ENCODE measurements around the gene ASIC1.
"Not testable (repeated sequence)": the region's sequence is repeated elsewhere in the genome, so short reads cannot be mapped to it uniquely, and the experiment has no call there.

Gene ASIC1

DNA sequence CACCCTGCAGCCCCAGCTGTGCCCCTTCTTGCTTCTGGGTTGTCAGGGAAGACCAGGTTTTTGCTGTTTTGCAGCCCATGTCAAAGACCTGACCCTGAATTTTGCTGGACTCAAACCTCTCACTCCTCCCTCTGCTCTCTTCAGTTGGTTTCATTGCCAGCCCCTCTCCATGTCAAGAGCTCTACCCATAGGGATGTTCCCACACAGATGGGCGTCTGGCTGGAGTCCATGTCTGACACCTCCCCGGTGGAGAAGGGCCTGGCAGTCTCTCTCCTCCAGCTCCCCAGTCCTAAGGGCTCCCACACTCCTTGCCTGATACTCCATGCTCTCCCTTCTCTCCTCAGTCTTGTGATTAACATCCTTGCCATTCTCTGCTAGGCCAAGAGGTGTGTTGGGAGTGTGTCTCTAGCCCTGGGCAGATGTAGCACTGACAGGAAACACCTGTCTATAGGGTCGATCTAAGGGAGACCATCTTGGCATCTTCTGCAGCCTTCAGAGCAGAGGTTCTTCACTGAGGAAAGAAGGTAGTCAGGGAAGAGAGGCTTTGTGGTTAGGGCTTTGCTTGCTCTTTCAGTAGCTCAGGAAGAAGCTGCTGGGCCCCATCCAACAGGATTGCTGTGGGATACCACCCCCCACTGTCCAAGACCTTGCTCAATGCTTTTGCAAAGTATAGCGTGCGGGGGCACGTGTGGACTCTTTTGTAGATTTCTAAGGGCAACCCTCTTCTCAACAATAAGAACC lies 4.7 kb downstream of the ASIC1 start:
- no peak for DNase-seq (ENCODE audit: low read depth)

DNA sequence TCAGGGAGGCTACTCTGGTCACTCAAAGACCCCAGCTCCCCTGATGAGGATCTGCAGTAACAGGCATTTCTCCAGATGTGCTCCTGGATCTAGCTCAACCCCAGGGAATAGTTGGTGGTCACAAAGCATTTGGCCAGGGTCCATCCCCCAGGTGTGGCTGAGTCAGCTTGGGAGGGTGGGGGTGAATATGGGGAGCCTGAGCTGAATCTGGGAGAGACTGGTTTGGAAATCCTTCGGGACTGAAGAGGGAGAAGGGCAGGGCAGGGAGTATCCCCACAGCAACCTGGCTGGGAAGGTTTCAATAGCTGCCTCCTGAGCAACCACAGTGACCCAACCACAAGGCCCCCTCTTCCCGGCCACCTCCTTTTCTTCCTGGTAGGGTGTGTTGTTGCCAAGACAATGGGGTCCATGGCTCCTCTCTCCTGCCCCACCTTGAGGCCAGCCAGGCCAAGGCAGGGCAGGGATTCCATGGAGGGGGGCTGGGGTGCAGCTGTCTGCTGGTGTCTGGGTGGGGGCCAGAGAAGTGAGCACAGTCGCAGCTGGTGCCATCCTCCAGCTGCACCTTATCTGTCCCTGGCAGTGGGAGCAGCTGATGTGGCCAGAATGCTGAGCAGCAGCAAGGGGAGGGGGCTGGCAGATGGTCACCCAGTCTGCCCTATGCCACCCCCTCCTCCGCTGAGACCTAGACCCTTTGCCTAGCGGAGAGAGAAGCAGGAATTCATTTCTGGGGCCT lies 5.5 kb downstream of the ASIC1 start:
- DNase-seq (ENCODE audit: low read depth) = no peak

DNA sequence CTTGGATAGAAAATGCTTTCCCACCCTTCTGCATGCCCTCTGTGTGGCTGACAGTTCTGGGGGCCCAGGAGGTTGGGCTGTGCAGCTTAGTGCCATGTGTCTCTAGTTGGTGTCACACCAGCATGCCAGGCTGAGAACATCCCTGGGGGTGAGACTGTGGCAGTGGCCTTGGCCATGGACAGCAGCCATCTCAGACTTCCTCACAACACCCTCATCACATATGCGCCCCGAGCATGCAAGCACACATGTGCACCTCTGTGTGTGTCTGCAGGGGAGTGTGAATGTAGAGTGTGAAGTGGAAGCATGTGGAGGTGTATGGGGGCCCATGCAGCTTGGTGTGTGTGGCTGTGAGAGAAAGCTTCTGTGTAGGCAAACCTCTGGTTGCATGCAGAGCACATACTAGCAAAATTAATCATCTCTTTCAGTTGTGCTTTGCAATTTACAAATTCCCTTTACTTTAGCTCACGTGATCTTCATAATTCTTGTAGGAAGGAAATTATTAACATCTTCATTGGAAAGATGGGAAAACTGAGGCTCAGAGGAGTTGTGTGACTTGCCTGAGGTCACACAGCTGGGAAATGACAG lies 8.4 kb downstream of the ASIC1 start:
- DNase-seq (ENCODE audit: low read depth) = no peak

DNA sequence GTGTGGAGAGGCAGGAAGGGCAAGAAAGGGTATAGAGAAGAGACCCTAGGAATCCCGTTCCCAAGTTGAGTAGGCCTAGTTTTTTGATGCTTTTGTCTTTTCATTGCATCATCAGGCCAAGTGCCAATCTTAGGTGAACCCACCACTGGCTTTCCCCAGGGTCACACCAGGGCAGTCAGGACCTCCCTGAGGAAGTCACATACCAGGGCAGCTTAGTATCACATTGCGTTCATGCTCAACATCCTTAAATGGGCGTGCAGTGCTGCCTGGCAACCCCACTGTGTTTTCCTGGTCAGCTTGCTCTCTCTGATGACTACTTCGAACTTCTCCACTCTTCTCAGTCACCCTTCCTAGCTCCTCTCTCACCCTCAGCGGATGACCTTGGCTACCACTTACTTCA lies 9.0 kb downstream of the ASIC1 start:
- DNase-seq (ENCODE audit: low read depth) = peak; percentile 83

DNA sequence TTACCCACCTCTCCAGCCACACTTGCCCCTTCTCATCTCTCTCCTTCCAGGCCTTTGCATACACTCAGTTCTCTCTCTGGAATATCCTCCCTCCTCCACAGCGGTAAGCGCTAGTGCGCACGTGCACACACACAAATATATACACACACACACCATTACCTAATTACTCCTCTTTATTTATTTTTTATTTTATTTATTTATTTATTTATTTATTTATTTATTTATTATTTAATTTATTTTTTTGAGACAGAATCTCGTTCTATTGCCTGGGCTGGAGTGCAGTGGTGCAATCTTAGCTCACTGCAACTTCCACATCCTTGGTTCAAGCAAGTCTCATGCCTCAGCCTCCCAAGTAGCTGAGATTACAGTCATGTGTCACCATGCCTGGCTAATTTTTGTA lies 11.7 kb downstream of the ASIC1 start:
- DNase-seq (ENCODE audit: low read depth) = no peak

DNA sequence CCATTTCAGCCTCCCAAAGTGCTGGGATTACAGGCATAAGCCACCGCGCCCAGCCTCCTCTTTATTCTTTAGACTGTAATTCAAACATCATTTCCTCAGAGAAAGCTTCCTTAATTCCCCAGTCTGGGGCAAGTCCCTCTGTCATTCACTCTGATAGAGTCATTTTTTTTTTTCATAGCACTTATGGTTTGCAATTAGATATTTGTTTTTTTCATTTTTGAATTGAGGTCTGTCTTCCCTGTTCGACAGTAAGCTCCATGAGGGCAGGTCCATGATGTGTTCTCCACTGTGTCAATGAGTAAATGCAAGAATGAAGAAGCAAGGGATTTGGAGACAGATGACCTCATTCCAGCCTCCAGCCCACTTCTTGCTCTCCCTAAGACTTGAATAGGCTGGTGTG lies 12.1 kb downstream of the ASIC1 start:
- DNase-seq (ENCODE audit: low read depth) = no peak

DNA sequence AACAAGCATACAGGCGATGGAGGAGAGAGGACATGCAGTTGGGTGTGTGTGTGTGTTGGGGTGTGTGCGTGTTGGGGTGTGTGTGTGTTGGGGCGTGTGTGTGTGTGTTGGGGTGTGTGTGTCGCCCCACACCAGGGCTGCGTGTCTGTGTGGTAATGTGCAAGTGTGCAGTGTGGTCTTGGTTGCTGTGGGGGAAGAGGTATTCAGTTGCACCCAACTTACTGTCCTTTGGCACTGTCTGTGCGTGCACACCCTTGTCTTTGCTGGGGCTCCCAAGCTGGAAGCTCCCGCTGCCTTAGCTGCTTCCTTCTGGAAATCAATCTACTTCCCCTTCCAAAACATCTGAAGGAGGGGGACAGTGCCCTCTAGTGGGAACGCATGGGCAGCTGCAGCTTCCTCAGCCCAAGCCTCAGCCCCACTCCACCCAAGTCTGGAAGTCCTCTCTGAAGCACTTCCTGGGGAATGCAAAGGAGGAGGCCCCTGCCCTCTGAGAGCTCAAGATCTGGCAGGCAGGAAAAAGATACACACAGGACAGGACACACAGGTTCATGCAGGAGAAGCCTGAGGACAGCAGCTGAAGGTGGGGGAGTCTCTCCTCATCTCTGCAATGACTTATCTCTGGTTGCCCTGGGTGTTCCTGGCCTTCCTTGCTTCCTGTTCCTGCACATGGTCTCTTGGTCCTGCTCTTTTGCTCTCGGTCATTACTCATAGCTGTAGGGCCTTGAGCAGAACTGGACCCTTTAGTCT lies 13.1 kb downstream of the ASIC1 start:
- DNase-seq (ENCODE audit: low read depth) = peak; percentile 68

DNA sequence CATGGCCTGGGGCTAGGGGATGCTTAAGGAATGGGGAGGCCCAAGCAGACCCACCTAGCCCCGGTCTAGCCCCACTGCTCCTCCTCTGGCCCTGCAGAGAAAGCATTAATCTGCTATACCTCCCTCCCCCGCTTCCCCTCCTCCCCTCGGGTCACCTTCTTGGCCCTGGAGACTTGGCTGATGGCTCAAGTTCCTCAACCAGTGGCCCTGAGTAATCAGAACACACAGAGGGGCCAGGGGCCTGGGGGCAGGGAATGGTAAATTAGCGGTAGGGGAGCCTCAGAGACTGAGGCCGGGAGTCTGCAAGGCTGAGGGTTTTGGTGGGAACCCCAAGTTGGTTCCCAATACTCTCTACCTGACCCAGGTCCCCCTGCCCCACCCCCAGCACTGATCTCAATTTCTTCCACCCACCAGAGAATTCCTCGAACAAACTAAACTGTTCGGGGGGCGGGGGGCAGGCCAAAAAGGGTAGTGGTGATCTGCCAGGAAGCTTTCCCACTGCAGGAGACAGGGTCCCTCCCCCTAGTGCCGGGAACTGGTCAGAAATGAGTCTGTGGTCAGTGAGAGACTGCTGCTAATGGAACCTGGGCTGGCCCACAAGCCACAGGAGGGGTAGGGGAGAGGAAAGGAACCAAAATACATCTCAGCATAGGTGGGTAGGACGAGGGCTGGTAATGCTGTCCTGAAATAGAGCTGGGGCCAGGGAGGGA lies 15.0 kb downstream of the ASIC1 start:
- DNase-seq (ENCODE audit: low read depth) = no peak

DNA sequence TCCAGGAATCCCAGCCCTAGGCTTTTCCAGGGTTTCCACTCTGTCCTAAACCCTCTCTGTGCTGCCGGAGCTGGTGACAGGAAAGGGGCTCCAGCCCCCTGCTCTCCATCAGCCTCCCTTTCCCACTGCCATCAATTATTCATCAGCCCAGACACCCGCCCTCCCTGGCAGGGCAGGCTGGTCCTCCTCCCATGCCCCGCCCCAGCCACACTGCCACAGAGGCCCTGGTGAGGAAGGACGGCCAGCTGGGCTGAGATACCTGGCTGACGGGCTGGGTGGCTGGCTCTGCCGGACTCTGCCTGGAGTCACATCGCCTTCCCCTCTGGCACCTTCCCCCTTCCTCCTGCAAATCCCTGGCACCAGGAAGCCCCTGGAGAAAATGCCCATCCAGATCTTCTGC lies 15.8 kb downstream of the ASIC1 start:
- no peak for DNase-seq (ENCODE audit: low read depth)

DNA sequence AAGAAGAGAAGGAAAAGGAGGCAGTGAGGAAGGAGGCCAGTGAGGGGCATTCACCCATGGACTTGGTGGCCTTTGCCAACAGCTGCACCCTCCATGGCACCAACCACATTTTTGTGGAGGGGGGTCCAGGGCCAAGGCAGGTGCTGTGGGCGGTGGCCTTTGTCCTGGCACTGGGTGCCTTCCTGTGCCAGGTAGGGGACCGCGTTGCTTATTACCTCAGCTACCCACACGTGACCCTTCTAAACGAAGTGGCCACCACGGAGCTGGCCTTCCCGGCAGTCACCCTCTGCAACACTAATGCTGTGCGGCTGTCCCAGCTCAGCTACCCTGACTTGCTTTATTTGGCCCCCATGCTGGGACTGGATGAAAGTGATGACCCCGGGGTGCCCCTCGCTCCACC lies 16.3 kb downstream of the ASIC1 start:
- no peak for DNase-seq (ENCODE audit: low read depth)

DNA sequence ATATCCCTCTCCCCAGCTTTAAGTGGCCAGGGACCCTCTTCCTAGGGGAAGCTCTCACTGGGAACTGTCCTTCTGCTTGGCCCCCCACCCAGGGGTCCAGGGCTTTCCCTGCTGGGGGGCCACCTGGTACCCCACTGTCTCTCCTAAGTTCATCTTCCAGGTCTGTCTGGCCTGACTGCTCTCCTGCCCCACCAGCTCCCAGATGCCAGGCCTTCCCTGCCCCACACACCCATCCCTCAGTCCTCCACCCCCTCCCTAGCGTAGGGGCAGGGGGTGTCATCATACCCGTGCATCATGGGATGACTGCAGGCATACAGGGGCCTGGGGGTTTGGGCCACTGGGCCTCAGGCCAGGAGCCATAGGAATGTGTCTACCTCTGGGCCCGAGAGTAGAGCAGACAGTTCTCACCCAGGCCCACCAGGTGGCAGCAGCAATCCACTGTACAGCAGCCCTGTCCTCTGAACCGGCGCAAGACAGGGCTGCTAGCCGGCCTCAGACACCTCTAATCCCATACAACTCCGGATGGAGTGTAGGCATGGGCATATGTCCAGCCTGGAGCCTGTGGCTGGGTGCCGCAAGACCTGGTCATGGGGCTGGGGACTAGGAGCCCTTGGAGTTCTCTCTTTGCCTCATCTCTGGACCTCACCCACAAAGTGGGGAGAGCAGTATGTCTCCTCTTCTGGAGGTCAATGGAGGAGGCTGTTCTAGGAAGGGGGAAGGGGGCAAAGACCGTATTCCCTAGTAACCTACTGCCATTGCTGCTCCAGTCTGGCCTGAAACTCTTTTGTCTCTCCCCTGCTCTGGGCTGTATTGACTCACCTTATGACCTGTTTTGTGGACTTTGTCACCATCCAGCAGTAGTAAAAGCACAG lies 17.8 kb downstream of the ASIC1 start:
- DNase-seq (ENCODE audit: low read depth) = peak; percentile 65

DNA sequence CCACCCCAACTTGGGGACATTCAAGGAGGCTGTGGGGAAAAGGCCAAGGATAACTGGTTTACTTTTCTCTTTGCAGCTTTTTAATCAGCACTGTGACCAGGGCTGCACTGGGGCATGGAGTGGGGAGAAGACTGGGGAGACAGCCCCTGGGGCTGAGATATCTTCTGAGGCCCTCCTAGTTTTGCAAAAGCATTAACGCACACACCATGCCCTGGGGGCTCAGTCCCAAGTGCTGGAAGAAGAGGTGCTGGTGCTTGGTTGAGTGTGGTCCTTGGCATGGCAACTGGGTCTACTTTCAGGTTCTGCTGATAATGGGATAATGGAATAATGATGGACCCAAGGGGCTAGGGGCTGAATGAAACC lies 18.4 kb downstream of the ASIC1 start:
- no peak for DNase-seq (ENCODE audit: low read depth)

DNA sequence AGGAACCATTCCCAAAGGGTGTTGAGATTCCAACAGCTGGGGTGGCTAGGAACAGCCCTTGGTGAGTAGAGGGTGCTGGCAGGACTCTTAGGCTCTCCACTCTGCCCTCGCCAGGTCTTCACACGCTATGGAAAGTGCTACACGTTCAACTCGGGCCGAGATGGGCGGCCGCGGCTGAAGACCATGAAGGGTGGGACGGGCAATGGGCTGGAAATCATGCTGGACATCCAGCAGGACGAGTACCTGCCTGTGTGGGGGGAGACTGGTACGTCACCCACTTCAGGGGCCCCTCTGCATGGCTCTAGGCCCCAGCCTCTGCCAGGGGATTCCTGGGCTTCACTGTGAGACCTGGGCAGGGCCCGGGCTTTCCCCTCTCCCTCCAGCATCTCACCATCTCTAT lies 19.7 kb downstream of the ASIC1 start:
- DNase-seq (ENCODE audit: low read depth) = no peak

DNA sequence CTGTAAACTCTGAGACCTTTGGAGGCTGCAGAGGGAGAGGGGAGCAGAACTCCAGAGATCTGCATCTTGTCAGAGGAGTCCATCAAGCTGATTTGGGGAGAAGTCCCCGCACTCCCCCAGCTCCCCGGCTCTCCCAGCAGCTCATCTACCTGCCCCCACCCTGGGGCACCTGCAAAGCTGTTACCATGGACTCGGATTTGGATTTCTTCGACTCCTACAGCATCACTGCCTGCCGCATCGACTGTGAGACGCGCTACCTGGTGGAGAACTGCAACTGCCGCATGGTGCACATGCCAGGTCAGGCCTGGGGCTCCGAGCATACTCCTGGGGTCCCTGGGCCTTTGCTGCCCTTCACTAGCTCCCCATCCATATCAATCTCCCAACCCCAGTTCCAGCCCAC lies 20.9 kb downstream of the ASIC1 start:
- no peak for DNase-seq (ENCODE audit: low read depth)

DNA sequence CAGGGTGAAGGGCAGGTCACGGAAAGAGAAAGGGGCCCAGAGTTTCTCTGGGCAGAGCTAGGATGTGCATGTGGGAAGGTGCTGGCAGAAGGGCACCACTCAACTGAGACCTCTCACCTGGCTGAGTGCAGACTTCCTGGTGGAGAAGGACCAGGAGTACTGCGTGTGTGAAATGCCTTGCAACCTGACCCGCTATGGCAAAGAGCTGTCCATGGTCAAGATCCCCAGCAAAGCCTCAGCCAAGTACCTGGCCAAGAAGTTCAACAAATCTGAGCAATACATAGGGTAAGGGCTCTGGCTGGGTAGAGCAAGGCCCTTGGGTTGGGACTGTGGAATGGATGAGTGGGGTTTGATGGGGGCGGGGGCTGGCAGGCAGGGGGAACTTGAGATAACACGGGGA lies 22.4 kb downstream of the ASIC1 start:
- no peak for DNase-seq (ENCODE audit: low read depth)

DNA sequence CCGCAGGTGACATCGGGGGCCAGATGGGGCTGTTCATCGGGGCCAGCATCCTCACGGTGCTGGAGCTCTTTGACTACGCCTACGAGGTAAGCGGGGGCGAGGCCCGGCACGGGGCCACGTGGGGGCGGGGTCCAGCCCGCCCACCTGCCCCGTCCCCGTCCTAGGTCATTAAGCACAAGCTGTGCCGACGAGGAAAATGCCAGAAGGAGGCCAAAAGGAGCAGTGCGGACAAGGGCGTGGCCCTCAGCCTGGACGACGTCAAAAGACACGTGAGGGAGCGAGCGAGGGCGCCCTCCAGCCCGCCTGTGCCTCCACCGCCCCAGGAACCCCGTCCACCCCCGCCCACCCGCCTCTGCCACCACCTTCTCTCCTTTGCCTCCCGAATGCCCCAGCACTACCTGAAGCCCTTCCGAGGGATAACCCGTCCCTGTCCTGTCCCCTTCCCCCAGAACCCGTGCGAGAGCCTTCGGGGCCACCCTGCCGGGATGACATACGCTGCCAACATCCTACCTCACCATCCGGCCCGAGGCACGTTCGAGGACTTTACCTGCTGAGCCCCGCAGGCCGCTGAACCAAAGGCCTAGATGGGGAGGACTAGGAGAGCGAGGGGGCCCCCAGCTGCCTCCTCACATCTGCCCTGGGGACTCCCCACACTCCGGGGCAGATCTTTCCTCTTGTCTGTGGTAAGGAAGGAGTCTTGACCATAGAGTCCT lies 23.9 kb downstream of the ASIC1 start:
- no peak for DNase-seq (ENCODE audit: low read depth)

DNA sequence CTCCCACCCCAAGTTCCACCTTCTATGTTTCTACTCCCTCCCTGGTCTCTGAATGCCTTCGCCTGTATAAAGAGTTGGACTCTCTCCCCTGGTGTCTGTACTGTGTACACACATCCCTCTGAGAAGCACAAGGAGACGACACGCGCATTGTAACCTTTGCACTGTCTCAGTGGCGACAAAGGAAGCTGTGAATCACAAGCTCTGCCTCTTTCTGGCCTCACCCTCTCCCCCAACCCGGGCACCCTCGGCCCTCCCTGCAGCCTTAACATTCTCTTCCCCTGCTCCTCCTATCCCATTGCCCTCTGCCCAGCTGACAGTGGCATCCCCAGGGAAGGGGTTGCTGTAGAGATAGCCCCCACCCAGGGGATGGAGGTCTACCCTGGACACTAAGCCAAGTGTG lies 25.2 kb downstream of the ASIC1 start:
- DNase-seq (ENCODE audit: low read depth) = no peak

DNA sequence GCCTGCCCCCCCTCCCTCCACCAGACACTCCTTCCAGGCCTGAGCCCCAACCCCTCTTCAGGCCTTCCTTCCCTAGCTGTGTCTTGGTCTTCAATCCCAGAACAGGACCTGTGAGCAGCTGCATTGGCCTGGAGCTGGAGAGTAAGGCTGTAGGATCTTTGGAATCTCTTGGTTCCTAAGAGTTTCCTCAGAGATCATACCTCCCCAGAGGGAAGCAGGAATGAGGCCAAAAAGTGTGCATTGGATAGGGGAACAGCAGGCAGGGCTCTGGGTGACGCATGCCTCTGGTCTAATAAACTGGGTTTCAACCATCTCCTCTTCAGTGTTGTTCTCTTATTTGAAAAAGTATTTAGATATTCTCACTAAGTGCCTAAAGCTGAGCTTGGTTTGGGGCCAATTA lies 25.9 kb downstream of the ASIC1 start:
- DNase-seq (ENCODE audit: low read depth) = no peak

DNA sequence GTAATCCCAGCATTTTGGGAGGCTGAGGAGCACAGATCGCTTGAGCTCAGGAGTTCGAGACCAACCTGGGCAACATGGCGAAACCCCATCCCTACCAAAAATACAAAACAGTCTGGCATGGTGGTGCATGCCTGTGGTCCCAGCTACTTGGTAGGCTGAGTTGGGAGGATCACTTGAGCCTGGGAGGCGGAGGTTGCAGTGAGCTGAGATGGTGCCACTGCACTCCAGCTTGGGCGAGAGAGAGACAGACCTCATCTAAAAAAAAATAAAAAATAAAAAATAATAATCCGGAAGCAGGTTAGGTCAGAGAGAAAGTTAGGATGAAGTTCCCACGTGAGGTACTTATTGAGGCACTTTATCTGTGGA lies 27.0 kb downstream of the ASIC1 start:
- not testable (repeated sequence) for DNase-seq (ENCODE audit: low read depth)

DNA sequence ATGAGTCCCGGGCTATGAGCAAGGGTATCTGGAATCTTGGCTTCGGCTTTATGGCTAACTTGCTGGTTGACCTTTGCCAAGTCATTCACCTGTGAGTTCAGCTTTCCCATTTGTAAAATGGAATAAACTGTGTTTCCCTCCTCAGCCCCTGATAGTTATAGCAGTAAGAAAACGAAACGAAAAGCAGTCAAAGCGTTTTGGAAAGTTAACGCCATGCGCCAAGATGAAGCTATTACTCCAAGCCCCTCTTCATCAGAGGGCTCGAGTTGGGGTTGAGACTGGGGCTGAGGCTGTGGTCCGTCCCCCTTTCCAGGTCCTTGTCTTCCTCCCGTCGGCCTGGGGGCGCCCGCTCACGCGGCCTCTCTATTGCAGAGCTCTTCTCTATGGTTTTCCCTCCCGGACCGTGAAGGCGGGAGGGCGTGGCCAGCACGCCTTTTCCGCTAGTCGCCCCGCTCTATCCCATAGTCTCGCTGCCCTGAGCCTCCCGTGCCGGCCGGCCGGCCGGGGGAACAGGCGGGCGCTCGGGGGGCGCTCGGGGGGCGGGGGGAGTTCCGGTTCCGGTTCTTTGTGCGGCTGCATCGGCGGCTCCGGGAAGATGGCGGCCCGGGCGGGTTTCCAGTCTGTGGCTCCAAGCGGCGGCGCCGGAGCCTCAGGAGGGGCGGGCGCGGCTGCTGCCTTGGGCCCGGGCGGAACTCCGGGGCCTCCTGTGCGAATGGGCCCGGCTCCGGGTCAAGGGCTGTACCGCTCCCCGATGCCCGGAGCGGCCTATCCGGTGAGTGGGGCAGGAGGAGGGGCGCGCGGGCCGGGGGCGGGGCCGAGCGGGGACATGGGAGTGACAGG lies 27.6 kb downstream of the ASIC1 start, which contains the start of gene SMARCD1:
SMARCD1 (plus strand) TSS at position 568 of the 840 bp plus-strand sequence; CDS start at position 596, 28 bp downstream.
- peak; percentile 82 for DNase-seq (ENCODE audit: low read depth)
